Esophagus mucosa (tissue), 1 donor: ENCODE results near the gene ILF2. TPM values are rescaled to one million over a fixed set of nuclear protein-coding genes. Genes with fewer than 3 reads are reported as not detected.

Experiments used
- ATAC-seq: fragments of 200-7000 bp; cut with Tn5 transposase; one replicate; pipeline ENCODE4 v1.9.1; 2020
- total RNA-seq: library from RNA; stranded (reverse); gene quantifications from one replicate; pipeline ENCODE4 v1.2.4, GENCODE V29; 2023
- donor health status: DM: yes; HTN: yes; CAD: no.

Gene ILF2
- total RNA-seq, 1 donor from 2014 or later = 131 TPM

DNA sequence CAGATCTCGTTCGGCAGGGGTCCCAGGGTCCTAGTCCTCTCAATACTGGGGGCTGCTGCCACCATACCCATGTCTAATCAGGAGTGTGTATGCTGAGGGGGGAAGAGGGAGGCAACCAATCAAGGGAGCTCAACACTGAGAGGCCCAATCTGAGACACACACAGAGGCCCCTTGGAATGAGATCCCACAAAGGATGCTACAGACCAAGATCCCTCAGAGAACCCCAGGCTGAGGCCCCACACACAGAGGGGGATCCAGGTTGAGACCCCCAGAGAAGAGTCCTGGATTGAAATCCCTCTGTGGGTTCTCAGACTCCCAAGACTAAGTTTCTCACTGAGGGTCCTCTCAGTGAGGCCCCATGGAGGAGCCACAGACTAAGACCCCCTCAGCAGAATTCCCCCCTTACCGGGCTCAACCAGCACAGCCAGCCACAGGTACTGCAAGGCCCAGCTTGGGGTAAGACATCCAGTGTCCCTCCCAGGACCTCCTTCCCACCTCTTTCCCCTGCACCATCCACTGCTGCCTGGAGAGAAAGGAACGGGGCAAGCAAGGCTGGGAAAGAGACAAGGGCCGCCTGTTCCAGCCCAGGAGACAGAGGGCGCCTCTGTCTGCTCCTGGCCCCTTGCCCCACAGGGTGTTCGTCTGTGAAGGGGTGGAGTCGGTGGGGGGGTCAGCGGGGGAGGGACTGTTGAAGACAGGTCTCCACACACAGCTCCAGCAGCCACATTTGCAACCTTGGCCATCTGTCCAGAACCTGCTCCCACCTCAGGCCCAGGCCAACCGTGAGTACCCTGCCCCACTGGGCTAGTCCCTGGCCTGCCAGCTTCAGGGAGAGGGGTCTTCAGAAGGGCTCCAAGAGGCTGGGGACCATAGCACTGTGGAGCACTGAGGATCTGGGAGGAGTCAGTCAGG is 42.8 kb downstream of the ILF2 start, which contains the start of gene S100A1:
Gene S100A1 (plus strand): TSS at position 720 of the 912 bp plus-strand sequence. CDS start 2,088 bp downstream, outside the sequence.
- ATAC-seq = peak; percentile 4

DNA sequence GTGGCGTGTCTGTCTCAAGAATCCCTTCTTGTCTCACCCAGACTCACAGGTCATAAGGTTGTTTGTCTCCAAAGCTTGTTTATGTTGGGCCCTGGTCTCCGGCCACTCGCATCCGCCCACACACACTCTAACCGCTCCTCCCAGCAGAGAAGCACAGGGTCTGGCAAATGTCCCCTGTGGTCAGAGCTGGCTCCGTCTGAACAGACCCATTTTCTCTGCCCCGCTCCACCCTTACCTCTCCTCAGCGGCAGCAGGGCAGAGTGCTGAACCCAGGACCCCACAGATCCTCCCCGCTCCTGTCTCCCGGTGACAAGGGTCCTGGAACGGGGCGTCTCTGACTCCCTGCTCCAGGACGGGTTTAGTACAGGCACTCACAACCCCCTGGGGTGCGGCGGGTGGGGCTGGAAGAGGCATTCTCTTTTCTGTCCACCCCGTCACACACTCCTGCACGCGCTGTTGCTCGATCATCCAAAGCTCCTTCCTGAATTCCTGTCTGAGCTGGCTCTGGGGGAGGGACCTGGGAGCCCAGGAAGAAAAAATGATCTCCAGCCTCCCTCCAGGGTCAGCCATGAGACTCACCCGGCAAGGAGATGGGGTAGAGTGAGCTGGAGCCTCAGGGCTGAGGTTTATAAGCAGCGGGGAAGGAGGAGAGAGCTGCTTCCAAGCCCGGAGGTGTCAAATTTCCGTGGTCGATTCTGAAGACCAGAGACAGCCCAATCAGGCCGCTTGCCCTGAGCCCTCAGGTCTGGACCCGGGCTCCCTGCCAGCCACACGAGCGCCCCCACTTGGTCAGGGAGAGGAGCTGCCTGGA is 43.7 kb downstream of the ILF2 start, which contains the start of gene S100A13:
Gene S100A13 (minus strand): TSS at position 602 of the 811 bp plus-strand sequence. CDS start 1,033 bp downstream, outside the sequence.
- peak; percentile 79 for ATAC-seq

DNA sequence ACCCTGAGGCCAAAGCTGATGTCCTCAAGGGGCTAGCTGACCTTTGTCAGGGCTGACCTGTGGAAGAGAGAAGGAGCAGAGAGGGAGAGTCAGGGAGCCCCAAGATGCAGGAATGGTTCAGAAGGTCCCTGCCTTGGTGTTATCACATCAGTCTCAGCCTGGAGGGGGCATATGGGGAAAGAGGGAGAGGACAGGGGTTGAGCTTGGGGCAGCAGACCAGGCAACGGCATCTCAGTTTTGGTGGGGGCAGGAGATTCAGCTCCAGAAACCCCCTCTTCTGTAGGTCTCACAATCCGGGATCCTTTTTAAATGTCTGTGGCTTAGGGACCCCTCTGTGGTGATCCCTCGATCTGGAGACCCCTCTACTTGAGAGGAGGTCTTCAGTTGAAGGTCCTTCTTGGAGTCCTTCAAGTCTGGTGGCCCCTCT is 44.3 kb downstream of the ILF2 start:
- no peak for ATAC-seq

DNA sequence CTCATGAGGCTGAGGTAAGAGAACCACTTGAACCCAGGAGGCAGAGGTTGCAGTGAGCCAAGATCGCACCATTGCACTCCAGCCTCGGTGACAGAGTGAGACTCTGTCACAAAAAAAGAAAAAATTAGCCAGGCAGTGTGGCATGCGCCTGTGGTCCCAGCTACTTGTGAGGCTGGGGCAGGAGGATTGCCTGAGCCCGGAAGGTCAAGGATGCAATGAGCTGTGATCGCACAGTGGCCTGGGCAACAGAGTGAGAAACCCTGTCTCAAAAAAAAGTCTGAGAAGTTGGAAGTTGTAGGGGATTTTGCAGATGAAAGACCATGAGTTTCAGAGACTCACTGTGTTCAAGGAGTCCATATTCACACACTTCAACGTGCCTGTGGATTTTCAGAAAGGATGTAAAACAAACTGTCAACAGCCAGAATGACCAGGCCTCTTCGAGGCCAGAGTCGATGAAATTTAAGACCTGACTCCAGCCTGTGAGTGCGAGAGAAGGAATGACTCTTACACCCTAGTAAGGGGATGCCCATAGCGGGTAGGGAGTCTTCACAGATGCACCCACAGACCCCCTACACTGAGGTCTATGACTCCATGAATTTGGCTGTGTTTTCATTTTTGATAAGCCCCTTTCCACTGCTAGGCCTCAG is 45.7 kb downstream of the ILF2 start:
- ATAC-seq = no peak

DNA sequence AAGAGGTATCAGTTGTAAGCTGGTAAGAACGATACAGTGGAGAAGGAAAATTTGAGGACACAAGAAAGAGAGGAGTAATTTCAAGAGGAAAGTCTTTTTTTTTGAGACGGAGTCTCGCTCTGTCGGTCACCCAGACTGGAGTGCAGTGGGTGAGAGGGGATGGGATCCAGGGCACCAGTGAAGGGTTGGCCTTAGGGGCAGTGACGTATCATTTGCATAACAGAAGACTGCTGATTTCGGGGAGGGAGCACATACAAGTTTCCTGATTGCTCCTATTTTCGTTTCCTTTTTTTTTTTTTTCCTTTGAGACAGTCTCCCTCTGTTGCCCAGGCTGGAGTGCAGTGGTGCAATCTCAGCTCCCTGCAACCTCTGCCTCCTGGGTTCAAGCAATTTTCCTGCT is 47.7 kb downstream of the ILF2 start:
- no peak for ATAC-seq

DNA sequence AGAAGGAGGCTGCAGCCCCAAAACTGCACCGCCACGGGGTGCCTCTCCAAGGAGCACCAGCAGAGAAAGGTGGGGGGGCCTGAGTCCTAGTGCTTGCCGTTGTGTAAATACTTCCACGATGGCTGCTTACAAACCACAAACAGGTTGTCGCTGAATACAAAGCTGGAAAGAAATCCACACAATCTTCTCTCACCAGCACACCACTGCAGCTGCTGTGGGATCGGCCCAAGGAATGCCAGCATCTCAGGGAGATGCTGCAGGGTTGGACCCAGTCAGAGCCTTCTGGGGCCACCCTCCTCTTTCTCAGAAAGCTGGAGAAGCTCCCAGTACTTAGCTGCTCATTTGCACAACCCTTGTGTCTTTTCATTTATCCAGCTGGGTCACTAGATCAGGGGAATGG is 51.6 kb downstream of the ILF2 start:
- no peak for ATAC-seq

DNA sequence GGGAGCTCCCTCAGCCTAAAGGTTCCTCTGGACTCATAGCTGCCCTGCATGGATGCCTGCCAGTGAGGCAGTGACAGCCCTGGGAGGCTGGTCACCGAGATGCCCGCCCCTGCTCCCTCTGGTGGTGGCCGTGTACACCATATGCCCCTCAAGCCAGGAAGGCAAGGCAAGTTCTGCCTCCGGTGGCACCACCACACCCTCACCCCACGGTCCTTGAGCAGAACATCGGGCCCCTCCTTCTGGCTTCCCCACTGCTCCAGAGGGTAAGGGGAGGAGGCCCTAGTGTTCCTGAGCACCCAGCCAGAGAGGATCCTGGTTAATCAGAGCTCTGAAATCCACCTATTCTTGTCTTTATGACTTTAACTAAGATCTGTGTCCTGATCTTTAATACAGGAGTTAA is 53.1 kb downstream of the ILF2 start:
- ATAC-seq = peak; percentile 31

DNA sequence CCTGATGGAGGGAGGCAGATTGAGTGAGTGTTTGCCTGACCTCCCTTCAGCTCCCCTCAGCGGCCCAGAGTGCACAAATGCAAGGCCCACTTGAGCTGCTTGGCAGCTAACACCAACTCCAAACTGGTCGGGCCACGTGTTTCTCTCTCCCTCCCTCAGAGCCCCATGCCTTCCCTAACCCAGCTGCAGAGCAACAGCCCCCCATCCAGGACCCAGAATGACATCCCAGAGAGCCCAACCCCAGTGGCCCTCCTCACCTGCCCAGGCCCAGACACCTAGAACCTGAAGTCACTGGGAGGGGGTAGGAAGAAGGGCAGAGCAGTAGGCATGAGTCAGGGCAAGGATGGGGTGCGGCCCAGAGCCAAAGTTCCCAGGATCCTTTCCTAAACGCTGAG is 53.9 kb downstream of the ILF2 start:
- peak; percentile 63 for ATAC-seq

DNA sequence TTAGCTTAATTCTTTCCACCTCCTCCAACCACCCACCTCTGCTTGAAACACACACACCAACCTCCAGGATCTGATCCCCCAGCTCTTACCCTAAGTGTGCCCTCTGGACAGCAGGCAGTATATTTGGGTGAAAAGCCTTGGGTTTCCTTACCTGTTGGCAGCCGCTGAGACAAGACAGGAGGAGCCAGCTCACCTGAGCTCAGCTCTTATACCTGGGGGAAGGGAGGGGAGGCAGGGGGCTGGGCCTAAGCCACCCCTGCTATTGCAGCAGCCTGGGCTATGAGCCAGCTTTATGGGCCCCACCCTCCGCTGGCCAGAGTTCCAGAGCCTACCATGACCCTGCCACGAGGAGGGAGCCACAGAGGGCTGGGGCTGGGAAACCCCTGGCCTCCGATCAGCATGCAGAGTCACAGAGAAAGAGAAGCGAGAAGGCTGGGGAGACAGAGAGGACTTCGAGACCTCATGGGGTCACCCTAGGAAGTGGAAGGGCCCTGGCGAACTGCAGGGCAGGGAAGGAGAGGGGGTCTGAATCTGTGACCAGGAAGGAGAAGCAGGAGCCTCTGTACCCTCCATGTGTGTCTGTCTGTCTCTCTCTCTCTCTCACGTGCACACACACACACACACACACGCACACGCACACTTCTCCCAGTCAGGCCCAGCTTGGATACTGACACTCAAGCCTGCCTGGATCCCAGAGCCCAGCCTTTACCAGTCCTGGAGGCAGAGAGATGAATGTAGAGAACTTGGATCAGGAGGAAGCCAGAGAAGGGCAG is 54.5 kb downstream of the ILF2 start, which contains the start of gene S100A14:
Gene S100A14 (minus strand): TSS at position 182 of the 773 bp plus-strand sequence. CDS start 467 bp downstream, outside the sequence.
- peak; percentile 70 for ATAC-seq

DNA sequence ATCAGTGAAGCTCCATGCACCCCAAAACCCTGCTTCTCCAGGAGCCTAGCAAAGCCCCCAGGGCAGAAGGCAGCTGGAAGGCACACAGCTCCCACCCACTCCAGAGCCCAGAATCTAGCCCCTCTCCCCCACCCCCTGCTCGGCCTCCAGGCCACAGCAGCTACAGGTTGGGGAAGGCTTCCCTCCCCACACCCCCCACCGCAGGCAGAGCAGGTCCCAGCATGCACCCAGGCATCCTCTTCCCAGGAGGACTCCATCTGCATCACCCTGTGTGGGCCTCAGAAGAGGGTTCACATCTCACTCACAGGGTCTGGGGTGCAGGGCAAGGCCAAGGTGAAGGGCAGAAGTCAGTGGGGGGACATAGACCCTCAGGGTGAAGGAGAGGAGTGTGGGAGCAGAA is 55.4 kb downstream of the ILF2 start:
- ATAC-seq = no peak

DNA sequence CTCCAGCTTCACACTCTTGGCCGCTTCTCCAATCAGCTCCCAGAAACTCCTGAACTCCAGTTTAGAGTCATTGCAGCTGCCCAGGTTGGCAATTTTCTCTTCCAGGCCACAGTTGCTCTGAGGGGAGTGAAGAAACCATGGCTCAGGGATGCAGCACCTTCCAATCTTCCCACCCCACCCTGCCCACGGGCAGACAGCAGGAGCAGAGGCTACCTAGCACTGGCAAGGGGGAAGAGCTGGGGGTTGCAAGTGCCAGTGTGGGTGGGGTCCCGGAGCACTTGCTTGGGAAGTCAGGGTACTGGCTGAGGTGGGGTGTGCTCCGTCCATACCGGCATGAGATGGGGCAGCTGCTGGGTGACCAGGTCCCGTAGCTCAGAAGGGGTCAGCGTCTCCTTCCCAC is 55.9 kb downstream of the ILF2 start:
- no peak for ATAC-seq

DNA sequence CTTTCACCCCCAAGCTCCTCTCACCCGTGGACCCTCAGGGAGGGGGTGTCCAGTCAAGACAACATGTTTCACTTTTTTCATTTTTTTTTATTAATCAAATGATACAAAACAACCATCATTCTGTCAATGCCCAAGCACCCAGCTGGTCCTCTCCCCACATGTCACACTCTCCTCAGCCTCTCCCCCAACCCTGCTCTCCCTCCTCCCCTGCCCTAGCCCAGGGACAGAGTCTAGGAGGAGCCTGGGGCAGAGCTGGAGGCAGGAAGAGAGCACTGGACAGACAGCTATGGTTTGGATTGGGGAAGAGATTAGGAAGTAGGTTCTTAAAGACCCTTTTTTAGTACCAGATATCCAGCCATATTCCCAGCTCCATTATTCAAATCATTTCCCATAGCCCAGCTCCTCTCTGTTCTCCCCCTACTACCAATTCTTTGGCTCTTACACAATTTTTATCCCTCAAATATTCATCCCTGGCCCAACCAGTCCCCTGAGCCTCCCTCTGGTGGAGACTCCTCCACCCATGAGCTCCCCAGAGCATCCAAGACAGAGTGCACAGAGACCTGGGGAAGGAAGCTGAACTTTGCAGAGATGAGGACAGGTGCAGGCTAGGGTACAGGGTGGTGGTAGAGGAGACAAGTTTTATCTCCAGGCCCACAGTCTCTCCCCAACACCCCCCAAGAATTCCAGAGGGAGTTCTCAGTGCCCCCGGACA is 56.4 kb downstream of the ILF2 start:
- no peak for ATAC-seq

DNA sequence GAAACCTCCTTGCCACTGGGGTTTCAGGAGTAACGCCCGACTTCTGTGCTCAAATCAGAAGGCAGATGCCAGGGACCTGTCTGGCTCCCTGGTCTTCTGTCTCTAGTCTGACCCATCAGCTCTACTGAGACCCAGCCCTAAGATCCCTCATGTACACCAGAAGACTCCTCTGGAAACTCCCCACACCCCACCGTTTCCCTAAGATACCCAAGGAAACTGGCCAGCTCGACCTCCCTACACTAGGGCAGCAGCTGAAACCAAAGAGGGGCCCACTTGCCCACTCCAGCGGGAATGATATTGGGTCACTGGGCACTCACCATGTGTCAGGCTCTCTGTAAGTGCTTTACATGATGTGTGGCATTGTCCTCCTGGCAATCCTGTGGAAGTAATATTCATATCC is 57.4 kb downstream of the ILF2 start:
- peak; percentile 1 for ATAC-seq

DNA sequence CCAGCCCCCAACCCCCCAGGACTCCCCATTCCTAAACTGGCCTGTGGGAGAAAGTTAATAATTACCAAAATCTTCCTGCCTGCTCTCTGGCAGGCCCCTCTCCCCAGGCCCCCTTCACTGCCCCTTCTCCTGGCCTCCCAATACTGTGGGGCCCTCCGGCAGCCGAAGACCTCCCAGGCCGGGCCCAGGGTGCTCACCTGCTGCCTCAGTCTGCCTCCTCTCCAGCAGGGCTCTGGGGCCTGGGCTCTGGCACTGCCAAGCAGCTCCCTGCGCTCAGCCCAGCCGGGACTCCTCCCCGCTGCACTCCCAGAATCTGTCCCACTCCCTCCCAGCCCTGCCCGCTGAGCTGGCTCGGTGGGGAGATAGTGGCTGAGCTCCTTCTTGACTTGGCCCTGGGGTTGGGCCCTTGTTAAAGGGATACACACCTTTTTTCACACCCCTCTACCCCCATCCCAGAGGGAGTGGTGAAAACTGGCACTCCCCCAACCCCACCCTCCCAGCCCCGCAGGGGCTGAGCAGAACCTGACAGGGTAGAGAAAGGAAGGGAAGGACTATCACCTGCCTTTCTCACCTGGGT is 58.0 kb downstream of the ILF2 start, which contains the start of gene S100A16:
Gene S100A16 (minus strand): TSS at position 383 of the 577 bp plus-strand sequence. CDS start 4,986 bp downstream, outside the sequence.
- ATAC-seq = peak; percentile 43

DNA sequence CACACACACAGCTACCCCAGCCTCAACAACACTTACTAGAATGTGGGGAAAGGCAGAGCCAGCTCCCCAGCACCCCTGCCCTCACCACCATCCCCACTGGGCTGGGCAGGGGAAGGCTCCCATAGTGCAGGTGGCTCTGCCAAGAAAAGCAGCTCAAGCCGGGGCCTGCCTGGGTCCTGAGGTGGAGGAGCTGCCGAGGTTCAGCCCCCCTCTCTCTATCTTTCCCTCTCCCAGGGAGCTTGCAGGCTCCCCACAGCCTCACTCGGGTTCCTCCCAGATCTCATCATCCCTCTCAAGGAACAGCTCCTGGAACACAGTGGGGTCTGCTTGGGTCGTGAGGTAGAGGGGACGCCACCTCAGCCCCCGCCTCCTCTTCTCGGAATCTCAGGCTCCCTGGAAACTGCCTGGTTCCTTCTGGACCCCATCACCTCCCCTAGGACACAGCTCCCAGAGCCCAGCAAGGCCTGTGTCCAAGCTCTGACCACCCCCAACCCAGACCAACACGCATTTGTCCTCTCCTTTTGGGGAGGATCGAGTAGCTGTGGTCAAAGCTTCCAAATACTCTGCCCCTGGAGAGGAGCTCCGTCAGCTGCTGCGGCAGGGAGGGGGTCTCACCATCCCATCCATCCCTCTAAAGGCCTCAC is 58.6 kb downstream of the ILF2 start:
- no peak for ATAC-seq

Other genes starting within 250 kb of the ILF2 start
- 5,647 TPM for gene S100A7, start 210.3 kb downstream of the ILF2 start, total RNA-seq
- 976 TPM for gene S100A6, start 135.0 kb downstream of the ILF2 start, total RNA-seq
- gene S100A5, start 130.1 kb downstream of the ILF2 start, total RNA-seq = not detected
- gene S100A4, start 125.2 kb downstream of the ILF2 start, total RNA-seq = 36.0 TPM
- 9.6 TPM for gene S100A3, start 121.7 kb downstream of the ILF2 start, total RNA-seq
- gene S100A2, start 105.1 kb downstream of the ILF2 start, total RNA-seq = 4,166 TPM
- gene S100A16, start 57.9 kb downstream of the ILF2 start, total RNA-seq = 1,290 TPM
- 1,938 TPM for gene S100A14, start 54.7 kb downstream of the ILF2 start, total RNA-seq
- gene S100A13, start 43.5 kb downstream of the ILF2 start, total RNA-seq = 52.5 TPM
- gene S100A1, start 42.6 kb downstream of the ILF2 start, total RNA-seq = 0.44 TPM
- 44.0 TPM for gene CHTOP, start 36.9 kb downstream of the ILF2 start, total RNA-seq
- 32.0 TPM for gene SNAPIN, start 12.3 kb downstream of the ILF2 start, total RNA-seq
- 1.8 TPM for gene NPR1, start 7.7 kb upstream of the ILF2 start, total RNA-seq
- 22.5 TPM for gene INTS3, start 57.1 kb upstream of the ILF2 start, total RNA-seq
- 16.1 TPM for gene SLC27A3, start 104.4 kb upstream of the ILF2 start, total RNA-seq